ENCODE measurements around the gene TGIF1.

TGIF1 gene

DNA sequence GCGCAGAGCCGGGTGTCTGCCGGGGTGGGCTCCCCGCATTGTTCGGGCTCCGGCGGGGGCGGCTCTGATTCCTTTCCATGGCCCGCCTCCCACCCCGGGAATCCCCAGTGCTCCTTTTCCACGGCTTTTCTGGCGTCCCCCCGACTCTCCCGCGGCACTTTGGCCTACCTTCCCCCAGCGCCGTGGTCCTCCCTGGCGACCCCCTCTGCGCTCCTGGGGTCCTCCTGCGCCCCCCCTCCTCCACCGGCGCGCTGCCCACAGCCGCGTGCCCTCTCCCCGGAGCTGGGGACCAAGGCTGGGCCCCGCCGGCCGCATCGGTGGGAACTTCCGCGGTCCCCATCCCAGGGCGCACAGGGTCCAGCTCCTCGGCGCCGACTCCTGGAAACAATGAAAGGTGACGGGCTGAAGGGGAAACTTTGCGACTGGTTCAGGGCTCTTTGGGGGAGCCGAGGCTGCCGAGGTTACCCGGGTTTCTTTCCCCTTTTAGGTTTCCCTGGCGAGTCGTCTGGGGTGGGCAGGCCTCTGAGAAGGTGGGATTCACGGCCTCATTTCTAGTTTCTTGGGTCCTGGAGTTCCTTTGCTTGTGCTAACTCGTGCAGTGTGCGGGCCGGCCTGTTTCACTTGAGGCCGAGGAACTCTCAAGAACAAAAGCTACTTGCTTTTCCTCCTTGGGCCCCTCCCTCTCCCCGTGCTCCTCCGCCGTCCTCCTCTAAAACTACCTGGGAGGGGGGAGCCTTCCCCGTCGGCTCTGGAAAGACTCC is 2.2 kb downstream of the TGIF1 start:
- DNase-seq (ENCODE audit: low read depth): no peak
- H3K4me3 ChIP-seq (ENCODE audit: low read length): peak overlapping the region; percentile 86
- TF ChIP-seq, protein P1, sequence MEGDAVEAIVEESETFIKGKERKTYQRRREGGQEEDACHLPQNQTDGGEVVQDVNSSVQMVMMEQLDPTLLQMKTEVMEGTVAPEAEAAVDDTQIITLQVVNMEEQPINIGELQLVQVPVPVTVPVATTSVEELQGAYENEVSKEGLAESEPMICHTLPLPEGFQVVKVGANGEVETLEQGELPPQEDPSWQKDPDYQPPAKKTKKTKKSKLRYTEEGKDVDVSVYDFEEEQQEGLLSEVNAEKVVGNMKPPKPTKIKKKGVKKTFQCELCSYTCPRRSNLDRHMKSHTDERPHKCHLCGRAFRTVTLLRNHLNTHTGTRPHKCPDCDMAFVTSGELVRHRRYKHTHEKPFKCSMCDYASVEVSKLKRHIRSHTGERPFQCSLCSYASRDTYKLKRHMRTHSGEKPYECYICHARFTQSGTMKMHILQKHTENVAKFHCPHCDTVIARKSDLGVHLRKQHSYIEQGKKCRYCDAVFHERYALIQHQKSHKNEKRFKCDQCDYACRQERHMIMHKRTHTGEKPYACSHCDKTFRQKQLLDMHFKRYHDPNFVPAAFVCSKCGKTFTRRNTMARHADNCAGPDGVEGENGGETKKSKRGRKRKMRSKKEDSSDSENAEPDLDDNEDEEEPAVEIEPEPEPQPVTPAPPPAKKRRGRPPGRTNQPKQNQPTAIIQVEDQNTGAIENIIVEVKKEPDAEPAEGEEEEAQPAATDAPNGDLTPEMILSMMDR (conservative IDR thresholded peaks at IDR 0.05; ENCODE audit: low read depth, low read length): no peak

DNA sequence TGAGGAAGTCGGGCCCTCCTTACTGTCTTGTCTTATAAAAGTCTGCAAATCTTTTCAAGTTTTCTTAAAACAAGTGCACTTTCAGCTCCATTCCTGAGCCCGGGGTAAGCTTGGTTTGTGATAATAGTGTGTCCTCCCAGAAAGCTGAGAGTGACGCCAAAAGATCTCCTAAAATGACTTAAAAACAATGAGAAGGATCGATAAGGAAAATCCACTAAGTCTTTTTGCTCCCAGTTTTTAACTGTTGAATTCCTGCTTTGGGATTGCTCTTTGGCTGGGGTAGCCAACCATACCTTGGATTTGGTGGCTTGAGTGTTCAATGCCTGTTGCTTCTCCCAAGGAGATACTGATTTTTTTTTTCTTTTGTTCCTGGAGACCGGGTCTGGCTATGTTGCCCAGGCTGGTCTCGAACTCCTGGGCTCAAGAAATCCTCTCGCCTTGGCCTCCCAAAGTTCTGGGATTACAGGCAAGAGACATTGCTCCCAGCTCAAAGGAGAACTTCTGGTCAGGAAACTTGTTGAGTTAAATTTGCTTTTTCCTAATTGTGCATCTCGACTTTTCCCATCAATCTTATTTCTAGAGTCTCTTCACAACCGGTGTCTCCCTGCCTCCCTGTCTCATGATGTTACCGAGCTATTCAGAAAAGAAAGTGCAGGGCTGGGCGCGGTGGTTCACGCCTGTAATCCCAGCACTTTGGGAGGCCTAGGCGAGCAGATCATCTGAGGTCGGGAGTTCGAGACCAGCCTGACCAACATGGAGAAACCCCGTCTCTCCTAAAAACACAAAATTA is 3.0 kb downstream of the TGIF1 start:
- peak overlapping the region; percentile 86 for H3K4me3 ChIP-seq (ENCODE audit: low read length)
- TF ChIP-seq, protein P1 (conservative IDR thresholded peaks at IDR 0.05; ENCODE audit: low read depth, low read length): no peak
- no peak for DNase-seq (ENCODE audit: low read depth)

DNA sequence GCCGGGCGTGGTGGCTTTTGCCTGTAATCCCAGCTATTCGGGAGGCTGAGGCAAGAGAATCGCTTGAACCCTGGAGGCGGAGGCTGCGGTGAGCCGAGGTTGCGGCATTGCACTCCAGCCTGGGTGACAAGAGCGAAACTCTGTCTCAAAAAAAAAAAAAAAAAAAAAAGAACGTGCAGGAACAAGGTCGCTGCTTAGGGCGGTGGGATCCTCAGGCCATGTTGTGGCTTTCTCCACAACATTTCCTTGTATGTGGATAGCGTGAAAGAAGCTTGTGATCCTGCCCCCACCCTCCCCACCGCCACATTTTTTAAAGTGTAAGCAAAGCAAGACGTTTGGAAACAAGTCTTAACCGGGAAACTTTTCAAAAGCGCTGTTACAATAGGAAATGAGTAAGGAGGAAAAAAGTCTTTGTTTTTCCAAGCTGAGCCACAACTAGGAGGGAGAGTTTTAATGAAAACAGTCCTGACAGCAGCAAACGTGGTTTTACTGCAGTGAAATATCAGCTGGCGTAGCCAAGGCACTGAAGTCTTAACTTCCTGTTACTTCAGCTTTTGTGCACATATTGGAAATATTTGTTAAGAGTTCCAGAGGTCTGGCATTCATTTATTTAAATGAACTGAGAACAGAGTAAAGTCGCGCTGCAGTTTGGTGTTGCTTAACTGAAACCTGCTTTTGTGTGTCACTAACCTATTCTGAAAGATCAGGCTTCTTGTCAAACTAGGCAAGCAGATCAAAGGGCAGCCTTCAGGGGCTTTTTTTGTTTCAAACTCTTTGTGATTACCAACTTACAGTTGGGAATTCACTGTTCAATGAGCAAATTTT is 3.8 kb downstream of the TGIF1 start:
- H3K4me3 ChIP-seq (ENCODE audit: low read length): peak overlapping the region; percentile 86
- DNase-seq (ENCODE audit: low read depth): no peak
- TF ChIP-seq, protein P1 (conservative IDR thresholded peaks at IDR 0.05; ENCODE audit: low read depth, low read length): no peak

DNA sequence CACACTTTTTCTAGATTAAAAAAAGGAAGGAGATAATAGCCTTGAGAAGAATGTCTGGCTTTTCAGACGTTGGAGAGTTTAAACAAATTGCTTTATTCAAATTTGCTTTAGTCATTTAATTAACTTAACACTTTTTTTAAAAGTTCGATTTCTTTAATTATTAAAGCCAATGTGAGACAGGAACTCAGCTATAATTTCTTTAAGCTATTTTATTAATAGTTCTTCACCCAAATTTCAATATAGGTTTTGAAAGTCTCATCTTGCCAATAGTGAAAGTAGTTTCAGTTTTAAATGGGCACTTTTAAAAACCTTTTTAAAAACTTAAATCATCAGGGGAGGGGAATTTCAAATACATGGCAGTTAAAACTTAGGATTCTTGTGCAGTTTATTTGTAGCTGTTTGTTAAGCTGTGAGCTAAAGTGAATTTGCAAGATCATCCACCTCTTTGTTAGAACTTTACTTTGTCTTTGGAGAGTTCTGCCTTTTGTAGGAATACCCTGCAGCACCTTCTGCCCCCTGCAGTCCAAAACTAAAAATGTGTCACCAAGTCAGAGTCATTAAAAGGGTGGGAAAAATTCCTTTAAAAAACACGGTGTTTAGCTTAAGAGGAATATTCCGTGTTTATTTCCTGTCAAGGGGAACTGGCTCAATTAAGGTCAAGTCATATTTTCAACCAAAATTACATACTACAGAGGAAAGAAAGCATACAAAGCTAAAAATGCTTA is 4.6 kb downstream of the TGIF1 start:
- peak; percentile 59 for DNase-seq (ENCODE audit: low read depth)
- peak overlapping the region; percentile 86 for H3K4me3 ChIP-seq (ENCODE audit: low read length)
- TF ChIP-seq, protein P1 (conservative IDR thresholded peaks at IDR 0.05; ENCODE audit: low read depth, low read length): peak; percentile 73

DNA sequence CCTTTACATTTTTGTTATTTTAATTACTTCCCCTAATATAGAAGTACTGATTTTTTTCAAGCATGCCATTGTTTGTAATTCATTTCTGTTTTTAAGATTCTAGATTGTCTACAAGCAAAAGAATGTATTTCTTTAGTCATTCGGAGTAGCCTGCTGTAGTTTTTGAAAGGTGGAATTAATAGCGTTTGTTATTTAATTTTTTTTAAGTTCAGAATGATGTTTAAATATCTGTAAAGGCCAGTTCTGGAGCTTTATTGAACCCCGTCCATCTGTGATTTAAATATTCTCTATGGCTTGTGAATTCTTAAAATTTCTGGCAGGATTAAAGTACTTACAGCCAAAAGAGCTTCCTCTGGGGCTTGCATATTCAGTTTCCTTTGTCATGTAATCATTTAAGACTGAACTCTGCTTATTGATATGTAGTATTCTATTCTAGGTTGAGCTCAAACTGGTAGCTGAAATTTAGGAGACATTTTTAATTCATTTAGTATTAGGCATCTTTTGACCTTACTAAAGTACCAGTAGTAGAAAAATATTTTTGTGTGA is 5.2 kb downstream of the TGIF1 start:
- no peak for DNase-seq (ENCODE audit: low read depth)
- peak overlapping the region; percentile 86 for H3K4me3 ChIP-seq (ENCODE audit: low read length)
- TF ChIP-seq, protein P1 (conservative IDR thresholded peaks at IDR 0.05; ENCODE audit: low read depth, low read length): no peak

Data from retinal pigment epithelial cell (primary cell).